IPS-15b (cell line): ENCODE results near the gene AP1G2.

Experiments used
- H3K27me3 ChIP-seq: one replicate; pipeline ENCODE4 v1.6.1; 2013; ENCODE audit warnings: low read length; ENCODE audit not compliant: control insufficient read depth, insufficient read depth
- H3K36me3 ChIP-seq: one replicate; pipeline ENCODE4 v1.6.1; 2013; ENCODE audit warnings: low read length; ENCODE audit not compliant: control insufficient read depth, insufficient read depth
- H3K4me1 ChIP-seq: one replicate; pipeline ENCODE4 v1.6.1; 2013; ENCODE audit warnings: mild to moderate bottlenecking, low read length; ENCODE audit not compliant: control insufficient read depth, insufficient read depth
- H3K4me3 ChIP-seq: one replicate; pipeline ENCODE4 v1.5.1; 2013; ENCODE audit warnings: low read depth, low read length
- H3K9ac ChIP-seq: one replicate; pipeline ENCODE4 v1.6.1; 2013; ENCODE audit warnings: low read depth, mild to moderate bottlenecking, low read length
- H3K9me3 ChIP-seq: one replicate; pipeline ENCODE4 v1.6.1; 2013; ENCODE audit warnings: mild to moderate bottlenecking, low read length; ENCODE audit not compliant: control insufficient read depth, insufficient read depth

The AP1G2 gene

GRCh38 chr14:23513005-23513817, 54.4 kb downstream of the AP1G2 start:
- Histone ChIP-seq H3K9me3 (no peaks in the 10 kb centered on the region), H3K4me3 (no peak overlapping the region), H3K4me1 (peaks cover 2% of the 10 kb centered on the region), H3K36me3 (no peaks in the 10 kb centered on the region), H3K9ac (no peak overlapping the region), H3K27me3 (no peaks in the 10 kb centered on the region)

GRCh38 chr14:23512156-23512555, 55.4 kb downstream of the AP1G2 start:
- Histone ChIP-seq H3K9me3 (no peaks in the 10 kb centered on the region), H3K36me3 (no peaks in the 10 kb centered on the region), H3K27me3 (no peaks in the 10 kb centered on the region), H3K4me3 (no peak overlapping the region), H3K4me1 (peaks cover 2% of the 10 kb centered on the region), H3K9ac (no peak overlapping the region)
